Neural crest cell (in vitro differentiated cells): ENCODE data around the gene MET. TPM values are rescaled to one million over a fixed set of nuclear protein-coding genes. Genes with fewer than 3 reads are reported as not detected.

ENCODE experiments used
- DNase-seq: peaks from one replicate; pipeline ENCODE4 v3.0.0; 2021; ENCODE audit warnings: low read depth, mixed read lengths, low spot score
- H3K27ac Mint-ChIP-seq: one replicate; pipeline ENCODE4 v1.8.0; 2021; ENCODE audit warnings: mild to moderate bottlenecking, mixed read lengths; ENCODE audit not compliant: unreplicated experiment
- H3K27me3 Mint-ChIP-seq: 2 replicates; pipeline ENCODE4 v1.8.0; 2021; ENCODE audit warnings: low read depth, mild to moderate bottlenecking, mixed read lengths
- H3K36me3 Mint-ChIP-seq: 2 replicates; pipeline ENCODE4 v1.8.0; 2021; ENCODE audit warnings: low read depth, mild to moderate bottlenecking, mixed read lengths
- H3K4me1 Mint-ChIP-seq: 2 replicates; pipeline ENCODE4 v1.8.0; 2021; ENCODE audit warnings: mixed read lengths
- H3K4me3 Mint-ChIP-seq: one replicate; pipeline ENCODE4 v1.8.0; 2021; ENCODE audit warnings: mild to moderate bottlenecking, mixed read lengths
- H3K9me3 Mint-ChIP-seq: 2 replicates; pipeline ENCODE4 v1.8.0; 2021; ENCODE audit warnings: mixed read lengths
- CTCF ChIP-seq: fragments of 200-600 bp; sonication (generic); conservative IDR thresholded peaks from 2 replicates; pipeline ENCODE4 v1.5.0; 2021; ENCODE audit warnings: antibody characterized with exemption, mild to moderate bottlenecking
- total RNA-seq: library from RNA; stranded (reverse); gene quantifications from 2 replicates; pipeline ENCODE4 v1.2.1, GENCODE V29; 2021

MET gene
- total RNA-seq, 1 donor from 2014 or later, result 4.0 TPM

GRCh38 chr7:116806046-116806944, 134.3 kb downstream of the MET start:
- Mint-ChIP-seq H3K27ac (no peak overlapping the region), H3K9me3 (no peaks in the 10 kb centered on the region), H3K27me3 (no peaks in the 10 kb centered on the region), H3K4me1 (peaks cover 15% of the 10 kb centered on the region), H3K36me3 (no peaks in the 10 kb centered on the region), H3K4me3 (no peak overlapping the region)
- TF ChIP-seq CTCF, result no peak
- DNase-seq, result no peak

- Mint-ChIP-seq H3K36me3 (no peaks in the 10 kb centered on the region), H3K27me3 (no peaks in the 10 kb centered on the region), H3K4me1 (peaks cover 15% of the 10 kb centered on the region), H3K9me3 (no peaks in the 10 kb centered on the region), H3K4me3 (no peak overlapping the region), H3K27ac (no peak overlapping the region)
- no peak for DNase-seq
- no peak for TF ChIP-seq CTCF
These were observed 135.1 kb downstream of the MET start for GRCh38 chr7:116807011-116807560.

- Mint-ChIP-seq H3K9me3 (no peaks in the 10 kb centered on the region), H3K27me3 (no peaks in the 10 kb centered on the region), H3K36me3 (no peaks in the 10 kb centered on the region), H3K27ac (no peak overlapping the region), H3K4me1 (no peaks in the 10 kb centered on the region), H3K4me3 (no peak overlapping the region)
- peak; percentile 17 for DNase-seq
- TF ChIP-seq CTCF, result peak; percentile 88
These were observed 137.8 kb downstream of the MET start for GRCh38 chr7:116809636-116810266.

- H3K4me3 Mint-ChIP-seq, result no peak overlapping the region
- DNase-seq, result no peak
- H3K27me3 Mint-ChIP-seq, result no peaks in the 10 kb centered on the region
- H3K36me3 Mint-ChIP-seq, result no peaks in the 10 kb centered on the region
- no peak for TF ChIP-seq CTCF
- no peaks in the 10 kb centered on the region for H3K4me1 Mint-ChIP-seq
- no peaks in the 10 kb centered on the region for H3K9me3 Mint-ChIP-seq
- H3K27ac Mint-ChIP-seq, result no peak overlapping the region
These were observed 138.5 kb downstream of the MET start for GRCh38 chr7:116810267-116811116.

DNA sequence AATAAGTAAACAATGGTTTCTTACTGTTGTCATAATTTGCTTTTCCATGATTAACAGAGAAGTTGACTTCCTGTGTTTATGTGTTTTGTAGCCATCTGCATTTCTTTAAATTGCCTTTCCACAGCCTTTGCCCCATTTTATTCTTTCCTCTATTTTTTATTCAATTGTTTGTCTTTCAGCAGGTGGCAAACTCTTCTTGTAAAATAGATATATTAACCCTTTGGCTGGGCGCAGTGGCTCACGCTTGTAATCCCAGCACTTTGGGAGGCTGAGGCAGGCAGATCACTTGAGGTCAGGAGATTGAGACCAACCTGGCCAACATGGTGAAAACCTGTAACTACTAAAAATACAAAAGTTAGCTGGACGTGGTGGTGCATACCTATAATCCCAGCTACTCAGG, 139.8 kb downstream of the MET start:
- DNase-seq, result no peak
- TF ChIP-seq CTCF, result no peak
- no peak overlapping the region for H3K4me3 Mint-ChIP-seq
- H3K9me3 Mint-ChIP-seq, result no peaks in the 10 kb centered on the region
- no peak overlapping the region for H3K27ac Mint-ChIP-seq
- H3K27me3 Mint-ChIP-seq, result no peaks in the 10 kb centered on the region
- H3K36me3 Mint-ChIP-seq, result no peaks in the 10 kb centered on the region
- H3K4me1 Mint-ChIP-seq, result no peaks in the 10 kb centered on the region
